Heart right ventricle (tissue), 16 donors: Measurements from ENCODE around the gene RNF208. TPM values are rescaled to one million over a fixed set of nuclear protein-coding genes. Genes with fewer than 3 reads are reported as not detected.

Experiments used
- ATAC-seq, 8 donors: fragments of 200-7000 bp; cut with Tn5 transposase; one replicate each; pipeline ENCODE4 v1.9.1; 2020; ENCODE audit warnings: mild to moderate bottlenecking in 8 of 8, moderate library complexity in 8 of 8, moderate number of reproducible peaks in 1 of 8
- DNase-seq, 2 donors: peaks; one replicate each; pipeline ENCODE4 v3.0.0-alpha.2; 2020
- H3K27ac ChIP-seq, 10 donors: fragments of 200-600 bp; sonication (generic) in 2 of 10; one replicate each; pipeline versions ENCODE4 v1.5.0 to v1.8.0; 2020 to 2022; ENCODE audit warnings: mild to moderate bottlenecking in 3 of 10
- H3K27me3 ChIP-seq, 7 donors: fragments of 200-600 bp; one replicate each; pipeline ENCODE4 v1.8.0; 2021 to 2022; ENCODE audit warnings: mild to moderate bottlenecking in 2 of 7
- H3K36me3 ChIP-seq, 9 donors: fragments of 200-600 bp; sonication (generic) in 1 of 9; one replicate each; pipeline versions ENCODE4 v1.5.0 to v1.8.0; 2020 to 2022; ENCODE audit warnings: mild to moderate bottlenecking in 2 of 9
- H3K4me1 ChIP-seq, 9 donors: fragments of 200-600 bp; sonication (generic) in 1 of 9; one replicate each; pipeline versions ENCODE4 v1.5.0 to v1.8.0; 2020 to 2022; ENCODE audit warnings: mild to moderate bottlenecking in 4 of 9
- H3K4me3 ChIP-seq, 10 donors: fragments of 200-600 bp; sonication (generic) in 2 of 10; one replicate each; pipeline versions ENCODE4 v1.5.0 to v1.8.0; 2020 to 2022; ENCODE audit warnings: mild to moderate bottlenecking in 7 of 10, moderate library complexity in 2 of 10
- H3K9me3 ChIP-seq, 11 donors: fragments of 200-600 bp in 10 of 11; sonication (generic) in 2 of 11; one replicate each; pipeline versions ENCODE4 v1.5.0 to v1.8.0; 2013 to 2022; ENCODE audit warnings: mild to moderate bottlenecking in 2 of 11, control low read depth in 1 of 11, moderate library complexity in 1 of 11
- CTCF ChIP-seq, 9 donors: fragments of 200-600 bp; sonication (generic) in 2 of 9; IDR thresholded peaks; one replicate each; pipeline versions ENCODE4 v1.5.0 to v1.8.0; 2021 to 2022; ENCODE audit warnings: antibody characterized with exemption in 9 of 9, mild to moderate bottlenecking in 5 of 9, moderate library complexity in 1 of 9
- WGBS, 2 donors: extraction: QIAGEN DNeasy Blood & Tissue Kit; methylation state at CpG; one replicate each; pipeline ENCODE4 v1.1.7; 2013; ENCODE audit warnings: inconsistent platforms in 1 of 2; 5-methylcytosine and 5-hydroxymethylcytosine counted together
- intact Hi-C, 10 donors: fragments of 100-400 bp; cut with DNase I; formaldehyde crosslinking; loops; one replicate each; pipeline versions ENCODE4 v1.11.1 to v1.14.2; 2022
- polyA plus RNA-seq, 2 donors: library from polyadenylated mRNA; stranded (reverse); fragments of 200-250 nt; gene quantifications; one replicate each; pipeline ENCODE4 v1.2.3, GENCODE V29; 2013
- total RNA-seq, 10 donors: library from RNA; stranded (reverse); fragmentation: NEBNext Ultra II Directional in 3 of 10; extraction: Animal tissue kit (Norgen Biotek cat#: 25700) in 3 of 10; gene quantifications; one replicate each; pipeline versions ENCODE4 v1.2.1 to v1.2.4, GENCODE V29; 2021 to 2023
- donor health status: Arrhythmogenic right ventricular cardiomyopathy.
- donor health status: ischemic (EF 13 %, LVEDD 7.1; RV severe dilation, severe dysfunction).
- donor health status: healthy with polysubstance abuse.
- donor health status: DM: no; HTN: yes; CAD: no.
- donor health status: DM: no; HTN: no; CAD: no.
- donor health status: ischemic (EF 25% LVEDD 6.9; RV normal size, moderate dysfunction).
- donor health status: ischemic (EF 25% LVEDD 5.7; RV mildly dilated, moderate dysfunction).
- donor health status: healthy.
- donor health status: DM: yes; HTN: yes; CAD: no.
- donor health status: Ischemic cardiomyopathy.
- donor health status: ischemic (EF 35%, LVEDD 5.7; RV mildly dilated, moderate dysfunction).
- donor health status: nonischemic (EF 11% LVEDD 7.7; RV severe dilation, severe dysfunction).
- donor health status: DM: yes; HTN: yes; CAD: no.
- donor health status: PGD.
- donor health status: ischemic (EF 29% LVEDD 5.4; RV normal size, mild dysfunction).
- donor health status: nonischemic (EF 23%, LVEDD 6.1; RV moderate dilation, normal function).

Gene RNF208
- total and polyA plus RNA-seq, 12 donors = 14.2 to 83.8 (median 24.1) TPM

DNA sequence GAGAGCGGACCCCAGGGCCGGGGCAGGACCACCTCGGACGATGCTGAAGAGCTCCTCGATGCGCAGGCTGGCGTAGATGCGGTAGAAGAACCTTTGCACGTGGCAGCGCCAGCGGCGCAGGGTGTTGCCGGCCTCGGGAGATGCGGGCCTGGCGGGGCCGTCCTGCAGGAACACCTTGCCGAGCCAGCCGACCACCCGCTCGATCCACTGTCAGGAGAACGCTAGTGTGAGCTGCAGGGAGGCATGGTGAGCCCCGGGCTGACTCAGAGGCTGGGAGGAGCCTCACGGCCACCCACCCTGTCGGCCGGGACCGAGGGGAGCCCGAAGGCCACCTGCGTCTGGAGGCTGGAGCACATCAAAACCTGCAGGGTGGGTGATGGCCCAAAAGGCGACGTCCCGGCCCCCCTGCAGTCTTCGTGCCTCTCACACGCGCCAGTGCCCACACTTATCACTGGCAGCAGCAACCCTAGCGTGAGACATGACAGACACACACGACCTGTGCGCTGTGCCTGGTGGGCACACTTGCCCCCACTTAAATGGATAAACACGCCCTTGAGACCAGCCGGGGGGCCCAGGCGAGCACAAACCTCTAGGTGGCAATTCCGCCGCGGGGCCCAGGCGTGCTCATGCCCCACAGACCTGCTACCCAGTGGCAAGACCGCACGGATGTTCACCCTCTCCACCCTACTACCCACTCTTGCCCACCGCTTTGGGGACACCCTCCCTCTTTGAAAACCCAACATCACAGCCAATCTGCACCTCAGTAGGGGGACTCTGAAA lies 37.0 kb downstream of the RNF208 start:
- intact Hi-C loops = loop anchor here in 5 of 10 donors (5.0 to 10.0 kb wide), 3 partner anchors 37 to 50 kb away; partner anchors contain the start of genes GRIN1 (in 2 of the 5), RNF208 (in 2 of the 5), CYSRT1 (in 1 of the 5) and RNF224 (in 1 of the 5)
- no peak for TF ChIP-seq CTCF (IDR thresholded peaks at IDR 0.05)

DNA sequence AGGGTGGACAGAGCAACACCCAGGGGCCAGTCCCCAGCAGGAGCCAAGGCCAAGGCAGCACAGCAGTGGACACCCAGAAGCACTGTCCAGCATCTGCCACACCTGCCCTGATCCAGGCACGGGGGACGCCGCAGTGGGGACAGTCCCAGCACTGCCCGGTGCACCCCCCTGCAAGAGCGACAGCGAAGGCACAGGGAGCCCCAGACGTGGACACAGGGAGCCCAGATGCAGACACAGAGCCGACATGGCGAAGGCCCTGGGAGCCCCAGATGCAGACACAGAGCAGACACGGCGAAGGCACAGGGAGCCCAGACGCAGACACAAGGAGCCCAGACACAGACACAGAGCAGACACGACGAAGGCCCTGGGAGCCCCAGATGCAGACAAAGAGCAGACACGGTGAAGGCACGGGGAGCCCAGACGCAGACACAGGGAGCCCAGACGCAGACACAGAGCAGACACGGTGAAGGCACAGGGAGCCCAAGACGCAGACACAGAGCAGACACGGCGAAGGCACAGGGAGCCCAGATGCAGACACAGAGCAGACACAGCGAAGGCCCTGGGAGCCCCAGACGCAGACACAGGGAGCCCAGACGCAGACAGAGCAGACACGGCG lies 38.0 kb downstream of the RNF208 start:
- Histone ChIP-seq H3K27ac (no peak overlapping the region), H3K27me3 (no peaks in the 10 kb centered on the region), H3K9me3 (no peaks in the 10 kb centered on the region), H3K4me3 (no peak overlapping the region), H3K4me1 (peaks cover 15 to 31% (median 24%) of the 10 kb centered on the region in 9 donors), H3K36me3 (peaks cover 4 to 78% (median 49%) of the 10 kb centered on the region in 9 donors)
- intact Hi-C loops = loop anchor here in 2 of 10 donors (10.0 kb wide), 1 partner anchor 49 kb away; the partner anchor contains the start of gene GRIN1 (in 2 of the 2)
- WGBS, 2 donors = 90 to 92% methylated on average over 27 of the region's 27 CpGs
- ATAC-seq (no peak), DNase-seq (no peak)
- no peak for TF ChIP-seq CTCF (IDR thresholded peaks at IDR 0.05)

More for the DNA sequence above, 37.0 kb downstream of the RNF208 start:
- ATAC-seq (no peak), DNase-seq (no peak)
- no peaks in the 10 kb centered on the region for H3K9me3 ChIP-seq
- 92 to 94% methylated on average over 48 of the region's 48 CpGs for WGBS, 2 donors
- H3K4me3 ChIP-seq = no peak overlapping the region
- peaks cover 22 to 41% (median 34%) of the 10 kb centered on the region in 9 donors for H3K4me1 ChIP-seq
- H3K36me3 ChIP-seq = peaks cover 4 to 73% (median 44%) of the 10 kb centered on the region in 9 donors
- H3K27me3 ChIP-seq = no peaks in the 10 kb centered on the region
- H3K27ac ChIP-seq = no peak overlapping the region

DNA sequence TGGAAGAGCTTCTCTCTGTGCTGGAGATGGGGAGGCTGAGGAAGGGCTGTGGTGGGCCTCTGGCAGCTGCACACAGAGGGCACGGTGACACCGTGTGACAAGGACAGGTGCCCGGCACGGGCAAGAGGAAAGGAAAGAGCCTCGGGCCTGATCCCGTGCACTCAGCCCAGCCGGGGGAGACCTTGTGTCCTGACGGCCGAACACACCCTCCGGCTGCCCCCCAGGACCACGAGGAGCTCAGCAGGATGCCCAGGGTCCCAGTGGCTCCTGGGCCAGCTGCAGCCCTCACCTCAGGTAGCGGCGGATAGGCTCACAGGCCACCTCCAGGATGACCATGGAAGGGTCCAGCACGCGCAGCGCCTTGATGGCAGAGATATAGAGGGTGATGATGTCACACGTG lies 39.2 kb downstream of the RNF208 start:
- Histone ChIP-seq H3K4me1 (peaks cover 14 to 29% (median 21%) of the 10 kb centered on the region in 9 donors), H3K27me3 (no peaks in the 10 kb centered on the region), H3K27ac (no peak overlapping the region), H3K4me3 (no peak overlapping the region), H3K36me3 (peaks cover 4 to 90% (median 49%) of the 10 kb centered on the region in 9 donors), H3K9me3 (no peaks in the 10 kb centered on the region)
- 89 to 94% methylated on average over 12 to 17 of the region's 17 CpGs for WGBS, 2 donors
- intact Hi-C loops = loop anchor here in 2 of 10 donors (10.0 kb wide), 1 partner anchor 48 kb away; the partner anchor contains the start of gene GRIN1 (in 2 of the 2)
- no peak for ATAC-seq
- no peak for TF ChIP-seq CTCF (IDR thresholded peaks at IDR 0.05)
- DNase-seq = no peak

DNA sequence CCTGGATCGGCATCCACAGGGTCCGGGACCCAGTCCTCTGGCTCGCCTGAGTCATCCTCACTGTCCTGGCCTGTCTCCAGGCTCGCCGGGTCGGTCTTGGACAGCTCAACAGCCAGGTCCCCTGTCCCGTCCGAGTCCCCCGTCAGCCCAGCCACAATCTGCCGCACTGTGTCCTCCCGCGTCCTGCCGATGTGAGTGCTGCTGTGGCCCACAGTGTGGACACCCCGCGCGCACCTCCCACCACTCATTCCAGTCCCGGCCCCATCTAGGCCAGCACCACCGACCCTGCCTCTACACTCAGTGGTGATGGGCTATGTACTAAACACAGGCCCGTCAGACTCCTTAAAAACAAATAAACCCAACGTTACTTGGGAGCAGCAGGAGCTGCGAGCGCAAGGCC lies 40.4 kb downstream of the RNF208 start:
- Histone ChIP-seq H3K27me3 (no peaks in the 10 kb centered on the region), H3K4me3 (no peak overlapping the region), H3K36me3 (peaks cover 4 to 92% (median 49%) of the 10 kb centered on the region in 9 donors), H3K9me3 (no peaks in the 10 kb centered on the region), H3K27ac (no peak overlapping the region), H3K4me1 (peaks cover 4 to 18% (median 9%) of the 10 kb centered on the region in 9 donors)
- DNase-seq (no peak), ATAC-seq (no peak)
- no peak for TF ChIP-seq CTCF (IDR thresholded peaks at IDR 0.05)
- intact Hi-C loops = loop anchor here in 2 of 10 donors (10.0 kb wide), 1 partner anchor 47 kb away; the partner anchor contains the start of gene GRIN1 (in 2 of the 2)
- 94 to 95% methylated on average over 22 of the region's 22 CpGs for WGBS, 2 donors
